NOMO-1 treated with DMSO at 0.1 percent for 48 hours (cell line): Measurements from ENCODE around the gene KLHL40.

Source experiments
- DNase-seq: peaks from one replicate; lab custom pipeline; 2025; ENCODE audit not compliant: unreplicated experiment; lab: John Stamatoyannopoulos, UW

The KLHL40 gene

DNA sequence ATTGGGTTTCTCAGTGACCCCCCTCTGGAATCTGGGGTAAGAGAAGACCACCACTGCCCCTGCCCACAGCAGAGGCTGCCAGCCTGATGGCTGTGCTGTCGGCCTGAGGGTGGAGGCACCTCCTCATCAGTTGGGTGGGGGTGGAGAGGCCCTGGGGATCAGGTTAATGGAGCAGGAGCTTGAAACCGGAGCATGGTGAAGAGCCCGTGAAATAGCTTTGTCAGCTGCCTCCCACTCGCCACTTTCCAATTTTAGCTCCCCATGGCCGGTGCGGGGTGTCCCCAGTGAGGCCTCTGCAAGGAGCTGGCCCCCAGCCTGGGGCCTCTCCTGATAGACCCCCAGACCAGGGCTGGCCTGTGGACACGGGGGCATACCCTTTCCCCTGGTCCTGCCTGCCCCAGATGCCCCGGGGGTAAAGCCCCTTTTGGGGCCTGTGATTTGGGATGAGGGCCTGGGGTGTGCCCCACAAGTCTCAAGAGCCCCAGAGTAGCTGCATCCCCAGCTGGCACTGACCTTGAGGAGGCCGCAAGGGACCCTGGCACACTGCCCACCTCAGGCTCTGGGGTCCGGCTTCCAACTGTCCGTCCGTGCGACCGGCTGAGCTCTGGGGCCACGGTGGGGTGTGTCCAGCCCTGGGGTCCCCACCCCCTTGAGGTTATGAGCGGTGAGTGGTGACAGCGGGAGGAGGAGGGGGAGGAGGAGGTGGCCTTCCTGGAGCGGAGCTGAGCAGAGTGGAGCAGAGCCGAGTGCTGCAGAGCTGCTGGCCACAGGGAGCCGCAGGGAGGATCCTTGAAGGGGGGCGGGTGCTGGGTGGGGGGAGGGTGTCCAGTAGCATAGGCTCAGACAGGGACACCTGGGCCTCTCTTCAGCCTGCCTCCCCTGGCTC, 17.0 kb downstream of the KLHL40 start, which contains the start of gene HHATL:
TSS of gene HHATL (minus strand) at position 733 of the 886 bp plus-strand sequence. CDS start 1,972 bp downstream, outside the sequence.
- DNase-seq, result no peak

DNA sequence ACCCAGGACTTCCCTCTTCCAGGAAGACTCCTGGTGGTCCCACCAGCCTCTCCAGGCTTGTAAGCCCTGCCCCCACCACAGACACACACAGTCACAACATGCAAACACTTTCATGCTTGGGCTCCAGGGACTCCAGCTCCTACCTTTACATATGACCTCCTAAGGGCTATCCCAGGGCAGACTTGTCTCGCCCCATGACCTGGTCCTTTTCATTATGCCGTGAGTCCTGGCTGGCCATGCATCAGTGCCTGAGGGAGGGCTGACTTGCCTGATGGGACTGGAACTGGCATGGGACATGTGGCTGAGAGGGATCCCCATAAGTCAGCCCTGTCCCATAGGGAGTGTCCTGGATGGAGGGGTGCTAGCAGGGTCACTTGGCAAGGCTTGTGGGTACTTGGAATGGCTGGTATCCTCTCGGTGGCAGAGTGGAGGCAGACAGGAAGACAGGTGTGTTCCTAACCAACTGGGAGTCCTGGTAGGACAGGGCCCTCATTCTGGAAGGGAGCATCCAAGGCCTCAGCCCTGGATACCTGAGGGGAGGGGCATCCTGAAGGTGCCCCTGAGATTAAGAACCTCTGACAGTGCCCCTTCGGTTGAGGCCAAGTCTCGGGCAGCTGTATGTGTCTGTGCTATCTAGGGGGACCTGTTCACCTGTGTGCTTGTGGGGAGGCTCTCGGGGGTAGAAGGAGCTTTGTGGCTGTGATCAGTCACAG, 17.8 kb downstream of the KLHL40 start:
- no peak for DNase-seq

DNA sequence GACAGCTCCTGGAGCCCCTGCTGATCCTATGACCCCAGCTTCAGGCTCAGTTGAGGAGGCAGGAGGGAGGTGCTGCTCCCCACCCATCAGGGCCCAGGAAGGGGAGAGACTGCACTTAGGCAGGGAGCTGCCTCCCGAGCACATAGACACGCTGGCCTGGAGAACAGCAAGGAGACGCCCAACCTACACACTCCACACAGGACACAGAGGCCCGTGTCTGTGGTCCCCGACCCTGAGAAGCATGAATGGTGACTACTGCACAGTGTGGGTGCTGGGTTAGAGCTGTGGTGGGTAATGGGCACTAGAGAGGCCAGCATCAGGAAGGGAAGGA, 18.3 kb downstream of the KLHL40 start:
- DNase-seq, result no peak

- DNase-seq, result no peak
Observed at GRCh38 chr3:42704136-42704841, 19.0 kb downstream of the KLHL40 start.

- no peak for DNase-seq
Observed at GRCh38 chr3:42705058-42705767, 19.9 kb downstream of the KLHL40 start.

- DNase-seq, result no peak
Observed at GRCh38 chr3:42705962-42706585, 20.7 kb downstream of the KLHL40 start.

- DNase-seq, result no peak
Observed at GRCh38 chr3:42706721-42707619, 21.6 kb downstream of the KLHL40 start.

DNA sequence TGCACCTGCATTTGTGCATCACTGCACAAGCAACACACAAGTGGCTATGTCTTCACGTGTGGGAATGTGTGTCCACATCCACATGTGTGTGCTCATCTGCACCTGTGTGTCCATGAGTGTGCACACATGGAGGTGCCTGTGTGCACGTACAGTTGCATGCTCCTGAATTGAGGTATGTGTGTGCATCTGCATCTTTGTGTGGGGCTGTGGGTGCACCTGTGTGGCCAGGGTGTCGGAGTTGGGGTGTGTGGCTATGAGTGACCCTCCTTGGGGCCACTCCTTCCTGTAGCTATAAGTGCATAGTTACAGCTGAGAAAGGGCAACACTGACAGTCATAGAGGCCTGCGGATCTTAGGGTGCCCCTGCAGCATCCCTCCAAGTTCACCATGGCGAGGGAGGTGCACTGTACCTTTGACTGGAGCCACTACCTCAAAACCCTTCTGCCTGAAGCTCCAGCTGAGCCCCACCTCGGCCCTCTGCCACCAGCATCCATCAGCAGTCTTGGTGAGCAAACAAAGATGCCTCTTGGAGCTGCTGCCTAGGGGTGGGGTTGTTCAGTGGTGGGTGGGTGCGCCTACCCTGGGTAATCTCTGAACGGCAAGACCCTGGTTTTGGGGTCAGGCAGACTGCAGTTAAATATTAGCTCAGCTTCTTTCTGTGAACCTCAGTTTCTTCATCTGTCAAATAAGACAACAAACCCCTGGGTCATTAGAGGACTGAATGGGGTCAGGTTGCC, 22.5 kb downstream of the KLHL40 start:
- DNase-seq, result no peak

DNA sequence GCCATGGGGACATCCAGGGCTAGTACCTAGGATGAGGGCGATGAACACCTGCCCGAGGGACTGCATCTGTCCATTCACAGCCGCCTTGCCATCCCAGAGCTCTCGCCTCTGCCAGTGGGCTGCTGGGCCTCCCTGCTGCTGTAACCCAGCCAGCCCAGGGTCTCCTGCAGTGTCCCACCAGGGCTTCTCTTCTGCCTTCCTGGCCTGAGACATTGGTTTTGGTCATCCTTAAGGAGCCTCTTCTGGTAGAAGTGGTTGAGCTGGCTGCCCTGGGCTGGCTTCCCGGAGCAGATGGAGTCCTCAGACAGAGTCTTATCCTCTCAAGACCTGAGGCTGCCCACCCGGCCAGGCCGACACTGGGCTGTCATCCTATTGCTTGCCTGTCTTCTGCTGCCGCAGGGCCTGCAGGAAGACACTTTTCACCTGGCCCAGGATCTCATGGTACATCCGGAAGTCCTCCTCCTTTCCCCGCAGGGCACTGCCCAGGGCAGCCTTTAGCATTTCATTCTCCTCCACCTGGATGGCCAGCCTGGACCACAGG, 23.3 kb downstream of the KLHL40 start:
- DNase-seq, result no peak

GRCh38 chr3:42709621-42710020, 24.3 kb downstream of the KLHL40 start:
- no peak for DNase-seq

DNA sequence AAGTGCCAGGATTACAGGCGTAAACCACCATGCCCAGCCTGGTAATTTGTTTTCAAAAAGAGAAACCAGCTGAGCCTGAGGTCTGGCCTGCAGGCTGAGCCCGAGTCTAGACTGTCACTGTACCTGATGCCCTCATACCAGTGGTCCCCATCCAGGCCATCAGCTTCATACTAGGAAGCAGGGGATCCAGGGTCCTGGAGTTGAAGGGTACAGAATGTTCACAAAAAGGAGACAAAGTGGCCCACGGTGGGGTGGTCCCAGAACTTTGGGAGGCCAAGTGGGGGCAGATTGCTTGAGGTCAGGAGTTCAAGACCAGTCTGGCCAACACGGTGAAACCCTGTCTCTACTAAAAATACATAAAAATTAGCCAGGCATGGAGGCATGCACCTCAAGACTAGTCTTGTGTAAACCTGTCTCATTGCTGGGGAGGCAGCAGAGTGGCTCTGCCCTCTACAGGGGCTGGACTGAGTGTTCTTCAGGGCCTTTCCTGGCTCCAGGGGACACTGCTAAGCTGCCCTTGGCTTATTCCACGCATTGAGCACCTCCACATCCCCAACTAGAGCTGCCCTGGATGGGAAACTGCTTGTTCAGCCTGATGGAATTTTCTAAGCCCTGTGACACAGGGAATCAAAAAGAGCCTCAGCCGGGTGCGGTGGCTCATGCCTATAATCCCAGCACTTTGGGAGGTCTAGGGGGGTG, 25.1 kb downstream of the KLHL40 start:
- DNase-seq, result no peak

DNA sequence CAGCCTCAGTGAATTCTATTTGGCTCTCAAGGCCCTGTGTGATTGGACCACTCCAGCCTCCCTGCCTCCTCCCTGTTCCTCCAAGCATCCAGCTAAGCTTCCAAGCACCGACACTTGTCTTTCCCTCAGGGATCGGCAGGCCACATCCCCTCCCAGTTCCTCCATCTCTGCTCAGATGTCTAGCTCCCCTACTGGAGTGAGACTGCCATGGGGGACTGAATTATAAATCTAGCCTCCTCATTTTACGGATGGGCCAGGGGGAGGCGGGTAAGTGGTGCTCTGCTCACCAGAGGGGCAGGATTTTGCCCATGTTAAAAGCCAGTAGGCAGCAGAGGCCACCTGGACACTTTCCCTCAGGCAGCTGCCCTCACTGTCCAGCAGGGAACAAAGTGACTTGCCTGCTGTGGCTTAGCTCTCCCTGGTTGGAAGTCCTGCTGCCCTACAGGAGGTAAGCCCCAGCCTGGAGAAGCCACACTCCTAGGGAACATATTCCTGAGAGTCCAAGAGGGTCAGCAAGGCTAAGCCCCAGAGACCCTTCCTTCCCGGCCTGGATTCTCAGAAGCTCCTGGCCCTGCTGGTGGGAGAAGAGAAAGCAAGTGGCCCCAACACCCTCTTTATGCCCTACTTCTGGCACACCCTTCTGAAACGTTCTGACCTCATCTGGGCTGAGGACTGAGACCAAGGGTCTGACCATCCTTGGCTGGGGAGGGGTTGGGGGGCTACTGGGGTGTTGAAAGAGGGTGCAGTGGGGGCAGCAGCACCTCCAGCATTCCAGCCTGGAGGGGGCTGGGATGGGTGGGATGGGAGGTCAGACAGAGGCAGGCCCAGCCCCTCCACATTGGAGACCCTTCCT, 26.4 kb downstream of the KLHL40 start:
- no peak for DNase-seq

- no peak for DNase-seq
Observed at GRCh38 chr3:42712344-42712648, 27.0 kb downstream of the KLHL40 start.

GRCh38 chr3:42712688-42713372, 27.5 kb downstream of the KLHL40 start:
- DNase-seq, result no peak

DNA sequence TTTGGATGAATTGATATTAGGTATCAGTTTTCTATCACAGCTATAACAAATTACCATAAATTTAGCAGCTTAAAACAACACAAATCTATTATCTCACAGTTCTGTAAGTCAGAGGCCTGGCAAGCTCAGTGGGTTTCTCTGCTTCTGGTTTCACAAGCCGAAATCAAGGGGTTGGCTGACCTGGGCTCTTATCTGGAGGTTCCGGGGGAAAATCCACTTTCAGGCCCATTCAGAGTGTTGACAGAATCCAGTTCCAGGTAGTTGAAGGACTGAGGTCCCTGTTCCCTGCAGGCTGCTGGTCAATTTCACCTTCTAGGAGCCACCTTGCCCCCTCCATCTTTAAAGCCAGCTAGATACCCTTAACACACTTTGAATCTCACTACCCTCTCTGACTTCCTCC, 28.4 kb downstream of the KLHL40 start:
- no peak for DNase-seq

DNA sequence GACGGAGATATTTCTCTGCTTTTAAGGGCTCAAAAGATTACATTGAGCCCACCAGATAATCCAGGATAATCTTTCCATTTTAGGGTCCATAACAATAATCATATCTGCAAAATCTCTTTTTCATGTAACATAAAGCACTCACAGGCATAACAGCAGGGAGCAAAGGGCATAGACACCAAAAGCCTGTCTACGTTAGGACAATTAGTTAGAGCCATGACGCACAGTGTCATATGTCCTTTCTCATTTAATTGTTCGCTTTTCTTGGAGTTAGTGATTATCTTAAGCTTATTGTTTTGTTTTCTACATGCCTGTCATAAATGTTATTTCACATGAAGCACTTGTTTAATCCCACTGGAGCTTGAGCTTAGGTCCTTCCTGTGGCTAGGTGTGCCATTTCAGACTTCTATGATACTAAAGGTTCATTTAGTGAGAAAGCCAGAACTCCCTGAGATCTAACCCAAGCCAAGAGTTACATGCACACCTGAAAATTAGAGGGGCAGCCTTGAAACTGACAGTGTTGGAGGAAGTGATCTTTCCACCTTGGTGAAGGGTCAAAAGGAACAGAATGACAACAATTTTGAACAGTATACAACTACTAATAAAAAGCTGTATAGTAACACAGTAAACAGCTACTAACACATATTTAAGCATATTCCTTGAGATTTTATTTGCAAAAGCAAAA, 29.0 kb downstream of the KLHL40 start:
- DNase-seq, result no peak
